ENCODE measurements around the gene CFAP299.

Gene CFAP299

DNA sequence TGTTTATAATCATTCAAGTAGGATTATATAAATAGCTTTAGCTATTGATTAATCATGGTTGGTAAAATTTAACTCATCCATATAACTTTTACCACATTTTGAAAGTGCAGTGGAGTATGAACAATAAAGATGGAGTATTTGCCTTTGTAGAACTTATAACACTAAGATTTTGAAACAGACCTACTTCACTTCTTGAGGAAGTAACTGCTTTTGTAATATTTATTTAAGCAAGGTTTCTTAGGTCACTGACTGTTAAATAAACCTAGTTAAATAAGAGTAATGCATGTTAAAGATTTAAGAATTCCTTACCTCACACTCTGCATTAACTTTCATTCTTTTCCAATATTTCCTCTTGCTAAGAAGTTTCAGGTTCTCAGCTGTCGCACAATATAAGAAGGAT is 242.5 kb downstream of the CFAP299 start:
- H2BK120ac ChIP-seq (ENCODE audit: low read depth, low read length) = no peak overlapping the region
- H3K14ac ChIP-seq (ENCODE audit: low read length) = no peak overlapping the region
- no peak overlapping the region for H2BK15ac ChIP-seq (ENCODE audit: low read length)
- H2AFZ ChIP-seq (ENCODE audit: low read length) = no peak overlapping the region
- no peak overlapping the region for H2BK12ac ChIP-seq (ENCODE audit: low read length)
- no peak overlapping the region for H3K4me3 ChIP-seq (ENCODE audit: low read length in 2 of 2)
- no peak overlapping the region for H2AK5ac ChIP-seq (ENCODE audit: low read depth, low read length)
- no peak overlapping the region for H3K4me2 ChIP-seq (ENCODE audit: insufficient read depth, low read length, poor library complexity, severe bottlenecking)
- DNase-seq (ENCODE audit: low spot score) = no peak
- no peaks in the 10 kb centered on the region for H3K4me1 ChIP-seq (ENCODE audit: control insufficient read depth in 2 of 2, insufficient read depth in 1 of 2, low read depth in 1 of 2, low read length in 2 of 2)
- H3K4ac ChIP-seq (ENCODE audit: low read length) = no peak overlapping the region
- H4K91ac ChIP-seq (ENCODE audit: low read depth, low read length, poor library complexity) = no peak overlapping the region
- no peak overlapping the region for H4K8ac ChIP-seq (ENCODE audit: low read depth, low read length)
- no peaks in the 10 kb centered on the region for H3K79me1 ChIP-seq (ENCODE audit: low read depth, low read length)
- H3K18ac ChIP-seq (ENCODE audit: low read length) = no peak overlapping the region
- H3K27ac ChIP-seq (replicated peaks; ENCODE audit: low read length) = no peak overlapping the region
- no peak overlapping the region for H3K23ac ChIP-seq (ENCODE audit: low read depth, low read length, poor library complexity)
- no peak overlapping the region for H3K9ac ChIP-seq (ENCODE audit: low read depth, low read length, poor library complexity)
- no peaks in the 10 kb centered on the region for H3K36me3 ChIP-seq (replicated peaks in 1 of 2; ENCODE audit: control insufficient read depth in 2 of 2, insufficient read depth in 2 of 2, low read length in 2 of 2)
- no peaks in the 10 kb centered on the region for H3K27me3 ChIP-seq (ENCODE audit: control insufficient read depth in 3 of 3, insufficient read depth in 3 of 3, low read depth in 1 of 3, low read length in 3 of 3)
- no CpG with 5 or more reads among the region's 1 CpG for WGBS, 2 donors (ENCODE audit: extremely low coverage in 2 of 2, insufficient read length in 2 of 2, insufficient replicate concordance in 1 of 2)
- no peak overlapping the region for H2BK5ac ChIP-seq (ENCODE audit: low read length)
- H3K9me3 ChIP-seq (replicated peaks in 1 of 2; ENCODE audit: control insufficient read depth in 2 of 2, insufficient read depth in 1 of 2, low read depth in 1 of 2, low read length in 2 of 2) = no peaks in the 10 kb centered on the region

DNA sequence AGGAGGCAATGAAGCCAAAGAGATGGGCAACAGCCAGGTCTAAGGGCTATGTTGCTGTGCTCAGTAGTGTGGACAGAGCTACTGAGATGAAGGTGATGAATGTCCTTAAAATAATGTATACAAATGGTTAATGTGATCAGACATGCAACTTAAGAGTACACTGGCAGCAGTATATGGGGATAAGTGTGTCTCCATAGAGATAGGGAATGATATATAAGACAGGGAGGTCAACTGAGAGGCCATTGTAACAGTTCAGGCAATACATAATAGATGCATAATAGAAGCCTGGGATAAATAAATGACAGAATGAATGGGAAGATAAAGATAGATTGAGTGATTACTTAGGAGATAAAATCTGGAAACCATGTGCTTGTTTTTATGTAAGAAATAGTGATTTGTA is 250.0 kb downstream of the CFAP299 start:
- H3K4ac ChIP-seq (ENCODE audit: low read length) = no peak overlapping the region
- H4K91ac ChIP-seq (ENCODE audit: low read depth, low read length, poor library complexity) = no peak overlapping the region
- no peak overlapping the region for H2BK5ac ChIP-seq (ENCODE audit: low read length)
- no peak overlapping the region for H3K23ac ChIP-seq (ENCODE audit: low read depth, low read length, poor library complexity)
- H4K8ac ChIP-seq (ENCODE audit: low read depth, low read length) = no peak overlapping the region
- no peak for DNase-seq (ENCODE audit: low spot score)
- no peaks in the 10 kb centered on the region for H3K79me1 ChIP-seq (ENCODE audit: low read depth, low read length)
- no peak overlapping the region for H2AFZ ChIP-seq (ENCODE audit: low read length)
- H3K27me3 ChIP-seq (ENCODE audit: control insufficient read depth in 3 of 3, insufficient read depth in 3 of 3, low read depth in 1 of 3, low read length in 3 of 3) = no peaks in the 10 kb centered on the region
- H3K4me1 ChIP-seq (ENCODE audit: control insufficient read depth in 2 of 2, insufficient read depth in 1 of 2, low read depth in 1 of 2, low read length in 2 of 2) = no peaks in the 10 kb centered on the region
- H2AK5ac ChIP-seq (ENCODE audit: low read depth, low read length) = no peak overlapping the region
- H3K14ac ChIP-seq (ENCODE audit: low read length) = no peak overlapping the region
- H2BK15ac ChIP-seq (ENCODE audit: low read length) = no peak overlapping the region
- H2BK12ac ChIP-seq (ENCODE audit: low read length) = no peak overlapping the region
- H3K27ac ChIP-seq (replicated peaks; ENCODE audit: low read length) = no peak overlapping the region
- no peak overlapping the region for H3K4me2 ChIP-seq (ENCODE audit: insufficient read depth, low read length, poor library complexity, severe bottlenecking)
- H3K36me3 ChIP-seq (replicated peaks in 1 of 2; ENCODE audit: control insufficient read depth in 2 of 2, insufficient read depth in 2 of 2, low read length in 2 of 2) = no peaks in the 10 kb centered on the region
- H3K18ac ChIP-seq (ENCODE audit: low read length) = no peak overlapping the region
- no peak overlapping the region for H3K9ac ChIP-seq (ENCODE audit: low read depth, low read length, poor library complexity)
- no peak overlapping the region for H3K4me3 ChIP-seq (ENCODE audit: low read length in 2 of 2)
- H2BK120ac ChIP-seq (ENCODE audit: low read depth, low read length) = no peak overlapping the region
- no peaks in the 10 kb centered on the region for H3K9me3 ChIP-seq (replicated peaks in 1 of 2; ENCODE audit: control insufficient read depth in 2 of 2, insufficient read depth in 1 of 2, low read depth in 1 of 2, low read length in 2 of 2)

DNA sequence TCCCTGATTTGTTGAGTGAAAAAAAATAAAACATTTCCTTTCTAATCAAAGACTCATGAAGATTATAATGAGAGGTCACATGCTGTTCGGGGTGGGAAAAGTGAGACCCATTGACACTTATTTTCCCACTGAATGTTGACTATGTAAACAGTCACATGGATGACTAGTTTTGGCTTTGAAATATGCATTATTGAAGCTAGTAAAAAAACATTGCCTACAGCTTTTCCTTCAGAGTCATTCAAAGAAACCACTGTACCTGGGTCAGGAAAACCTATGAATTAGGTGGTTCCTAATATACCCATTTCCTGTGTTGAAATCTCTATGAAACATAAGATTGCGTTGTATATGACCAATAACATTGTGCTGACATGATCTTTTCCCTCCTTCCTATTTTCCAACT is 251.2 kb downstream of the CFAP299 start:
- no peak overlapping the region for H3K4me2 ChIP-seq (ENCODE audit: insufficient read depth, low read length, poor library complexity, severe bottlenecking)
- no peaks in the 10 kb centered on the region for H3K36me3 ChIP-seq (replicated peaks in 1 of 2; ENCODE audit: control insufficient read depth in 2 of 2, insufficient read depth in 2 of 2, low read length in 2 of 2)
- WGBS, 2 donors (ENCODE audit: extremely low coverage in 2 of 2, insufficient read length in 2 of 2, insufficient replicate concordance in 1 of 2) = no CpG with 5 or more reads among the region's 2 CpGs
- no peaks in the 10 kb centered on the region for H3K4me1 ChIP-seq (ENCODE audit: control insufficient read depth in 2 of 2, insufficient read depth in 1 of 2, low read depth in 1 of 2, low read length in 2 of 2)
- no peak overlapping the region for H3K27ac ChIP-seq (replicated peaks; ENCODE audit: low read length)
- H3K23ac ChIP-seq (ENCODE audit: low read depth, low read length, poor library complexity) = no peak overlapping the region
- no peak overlapping the region for H2AK5ac ChIP-seq (ENCODE audit: low read depth, low read length)
- no peak overlapping the region for H2BK12ac ChIP-seq (ENCODE audit: low read length)
- no peak overlapping the region for H2BK15ac ChIP-seq (ENCODE audit: low read length)
- H3K4me3 ChIP-seq (ENCODE audit: low read length in 2 of 2) = no peak overlapping the region
- H4K8ac ChIP-seq (ENCODE audit: low read depth, low read length) = no peak overlapping the region
- H3K4ac ChIP-seq (ENCODE audit: low read length) = no peak overlapping the region
- no peak for DNase-seq (ENCODE audit: low spot score)
- no peak overlapping the region for H3K14ac ChIP-seq (ENCODE audit: low read length)
- no peaks in the 10 kb centered on the region for H3K27me3 ChIP-seq (ENCODE audit: control insufficient read depth in 3 of 3, insufficient read depth in 3 of 3, low read depth in 1 of 3, low read length in 3 of 3)
- H3K18ac ChIP-seq (ENCODE audit: low read length) = no peak overlapping the region
- no peak overlapping the region for H2AFZ ChIP-seq (ENCODE audit: low read length)
- H4K91ac ChIP-seq (ENCODE audit: low read depth, low read length, poor library complexity) = no peak overlapping the region
- H3K79me1 ChIP-seq (ENCODE audit: low read depth, low read length) = no peaks in the 10 kb centered on the region
- no peaks in the 10 kb centered on the region for H3K9me3 ChIP-seq (replicated peaks in 1 of 2; ENCODE audit: control insufficient read depth in 2 of 2, insufficient read depth in 1 of 2, low read depth in 1 of 2, low read length in 2 of 2)
- H3K9ac ChIP-seq (ENCODE audit: low read depth, low read length, poor library complexity) = no peak overlapping the region
- no peak overlapping the region for H2BK5ac ChIP-seq (ENCODE audit: low read length)
- no peak overlapping the region for H2BK120ac ChIP-seq (ENCODE audit: low read depth, low read length)

DNA sequence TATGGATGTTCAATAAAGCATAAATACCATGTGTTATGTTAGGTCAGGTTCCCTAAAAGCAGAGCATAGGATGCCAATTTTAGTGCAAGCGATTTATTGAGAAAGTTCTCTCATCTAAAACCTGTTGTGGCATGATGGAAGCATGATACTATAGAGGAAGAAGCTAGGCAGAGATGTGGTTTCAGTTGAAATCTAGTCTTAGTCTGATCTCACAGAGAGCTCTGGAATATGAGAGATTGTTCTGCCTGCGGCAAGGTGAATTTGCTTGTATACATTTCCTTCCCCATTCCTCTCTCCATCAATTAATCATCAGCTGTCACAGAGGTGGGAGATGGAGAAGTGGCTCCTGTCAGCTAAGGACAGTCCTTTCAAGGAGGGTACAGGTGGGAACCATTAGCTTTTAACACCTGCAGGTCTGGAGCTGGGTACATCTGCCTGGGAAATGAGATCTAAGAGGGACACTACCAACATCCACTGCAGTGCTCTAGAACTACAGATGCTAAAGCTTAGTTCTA is 252.4 kb downstream of the CFAP299 start:
- no peak overlapping the region for H3K14ac ChIP-seq (ENCODE audit: low read length)
- no peak overlapping the region for H2BK15ac ChIP-seq (ENCODE audit: low read length)
- no peak overlapping the region for H3K23ac ChIP-seq (ENCODE audit: low read depth, low read length, poor library complexity)
- WGBS, 2 donors (ENCODE audit: extremely low coverage in 2 of 2, insufficient read length in 2 of 2, insufficient replicate concordance in 1 of 2) = no CpG with 5 or more reads among the region's 2 CpGs
- no peak overlapping the region for H3K4ac ChIP-seq (ENCODE audit: low read length)
- H3K4me2 ChIP-seq (ENCODE audit: insufficient read depth, low read length, poor library complexity, severe bottlenecking) = no peak overlapping the region
- no peak overlapping the region for H3K27ac ChIP-seq (replicated peaks; ENCODE audit: low read length)
- no peak for DNase-seq (ENCODE audit: low spot score)
- H2BK5ac ChIP-seq (ENCODE audit: low read length) = no peak overlapping the region
- no peak overlapping the region for H4K91ac ChIP-seq (ENCODE audit: low read depth, low read length, poor library complexity)
- no peak overlapping the region for H3K4me3 ChIP-seq (ENCODE audit: low read length in 2 of 2)
- no peaks in the 10 kb centered on the region for H3K79me1 ChIP-seq (ENCODE audit: low read depth, low read length)
- no peak overlapping the region for H2BK120ac ChIP-seq (ENCODE audit: low read depth, low read length)
- H2AK5ac ChIP-seq (ENCODE audit: low read depth, low read length) = no peak overlapping the region
- H3K9ac ChIP-seq (ENCODE audit: low read depth, low read length, poor library complexity) = no peak overlapping the region
- H3K9me3 ChIP-seq (replicated peaks in 1 of 2; ENCODE audit: control insufficient read depth in 2 of 2, insufficient read depth in 1 of 2, low read depth in 1 of 2, low read length in 2 of 2) = no peaks in the 10 kb centered on the region
- H3K27me3 ChIP-seq (ENCODE audit: control insufficient read depth in 3 of 3, insufficient read depth in 3 of 3, low read depth in 1 of 3, low read length in 3 of 3) = no peaks in the 10 kb centered on the region
- no peak overlapping the region for H4K8ac ChIP-seq (ENCODE audit: low read depth, low read length)
- H3K4me1 ChIP-seq (ENCODE audit: control insufficient read depth in 2 of 2, insufficient read depth in 1 of 2, low read depth in 1 of 2, low read length in 2 of 2) = no peaks in the 10 kb centered on the region
- H3K18ac ChIP-seq (ENCODE audit: low read length) = no peak overlapping the region
- H2BK12ac ChIP-seq (ENCODE audit: low read length) = no peak overlapping the region
- H3K36me3 ChIP-seq (replicated peaks in 1 of 2; ENCODE audit: control insufficient read depth in 2 of 2, insufficient read depth in 2 of 2, low read length in 2 of 2) = no peaks in the 10 kb centered on the region
- H2AFZ ChIP-seq (ENCODE audit: low read length) = no peak overlapping the region

All from neuronal stem cell (in vitro differentiated cells).